Kidney epithelial cell (primary cell): Measurements from ENCODE around the gene LEMD1. TPM values are rescaled to one million over a fixed set of nuclear protein-coding genes. Genes with fewer than 3 reads are reported as not detected.

Experiments used
- DNase-seq: peaks from one replicate; pipeline ENCODE4 v3.0.0-alpha.2; 2010; ENCODE audit warnings: low read depth
- H3K27me3 ChIP-seq: 2 replicates; pipeline ENCODE4 v1.6.0; 2011; ENCODE audit warnings: low read length; ENCODE audit not compliant: control insufficient read depth, insufficient read depth
- H3K36me3 ChIP-seq: 2 replicates; pipeline ENCODE4 v1.5.1; 2011; ENCODE audit warnings: low read length; ENCODE audit not compliant: control insufficient read depth, insufficient read depth
- H3K4me3 ChIP-seq: 2 replicates; pipeline ENCODE4 v1.5.1; 2011; ENCODE audit warnings: low read depth, mild to moderate bottlenecking, control low read depth, low read length
- CTCF ChIP-seq: IDR thresholded peaks from 2 replicates; pipeline ENCODE4 v1.5.1; 2011; ENCODE audit warnings: mild to moderate bottlenecking, moderate library complexity, low read length, control low read depth, inconsistent platforms; ENCODE audit not compliant: insufficient read depth, poor library complexity, severe bottlenecking
- total RNA-seq: library from RNA; depleted of rRNA; stranded (reverse); fragments of >200 nt; gene quantifications from 2 replicates; pipeline ENCODE4 v1.2.3, GENCODE V29; 2015

LEMD1 gene
- total RNA-seq, 1 donor from 2014 or later: 5.1 TPM

- no peak for DNase-seq
These were observed 45.9 kb downstream of the LEMD1 start for GRCh38 chr1:205375835-205376545.

DNA sequence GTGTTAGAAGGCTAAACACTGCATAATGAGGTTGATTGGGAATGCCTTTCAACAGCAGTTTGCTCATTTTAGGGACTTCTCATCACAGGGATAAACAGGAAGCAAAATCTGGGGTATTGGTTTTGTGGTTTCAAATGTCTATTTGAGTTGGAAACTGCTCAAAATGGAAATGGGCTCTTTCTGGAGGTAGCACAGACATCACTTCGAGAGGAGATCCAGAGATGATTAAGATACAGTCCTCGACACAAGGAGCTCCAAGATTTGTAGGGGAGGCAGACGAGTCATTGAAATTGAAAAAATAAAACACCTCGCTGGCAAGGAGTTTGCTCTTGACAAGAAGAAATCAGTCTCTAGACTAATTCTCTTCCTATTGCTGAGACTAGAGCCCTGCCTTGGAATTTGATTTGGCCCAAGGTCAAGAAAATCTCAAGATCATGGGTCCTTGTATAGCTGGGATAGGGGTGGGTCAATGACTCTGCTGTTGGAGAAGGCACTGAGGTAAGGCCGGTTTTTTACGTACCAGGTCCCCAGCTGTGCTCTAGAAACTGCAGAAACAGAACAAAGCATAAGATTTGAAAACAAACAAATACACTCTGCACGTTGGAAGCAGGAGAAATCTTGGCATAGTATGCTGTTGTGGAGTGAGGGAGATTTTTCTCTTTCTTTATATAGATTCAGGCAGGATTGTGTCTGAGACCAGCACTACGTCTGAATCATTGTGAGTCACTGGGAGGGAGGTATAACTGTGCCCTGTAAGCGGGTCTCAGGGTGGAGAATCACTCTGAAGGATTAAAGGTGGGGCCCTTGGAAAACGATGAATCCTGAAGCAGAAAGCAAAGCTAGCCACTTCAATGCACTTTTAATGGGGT lies 47.4 kb downstream of the LEMD1 start:
- DNase-seq: peak; percentile 56
- Histone ChIP-seq H3K36me3 (no peaks in the 10 kb centered on the region), H3K4me3 (no peak overlapping the region), H3K27me3 (no peaks in the 10 kb centered on the region)
- TF ChIP-seq CTCF: no peak

More at GRCh38 chr1:205375835-205376545, 45.9 kb downstream of the LEMD1 start:
- Histone ChIP-seq H3K27me3 (no peaks in the 10 kb centered on the region), H3K36me3 (no peaks in the 10 kb centered on the region), H3K4me3 (no peak overlapping the region)
- TF ChIP-seq CTCF: no peak

GRCh38 chr1:205373798-205374175 lies 48.1 kb downstream of the LEMD1 start:
- Histone ChIP-seq H3K27me3 (no peaks in the 10 kb centered on the region), H3K36me3 (no peaks in the 10 kb centered on the region), H3K4me3 (no peak overlapping the region)
- no peak for DNase-seq
- TF ChIP-seq CTCF: no peak

DNA sequence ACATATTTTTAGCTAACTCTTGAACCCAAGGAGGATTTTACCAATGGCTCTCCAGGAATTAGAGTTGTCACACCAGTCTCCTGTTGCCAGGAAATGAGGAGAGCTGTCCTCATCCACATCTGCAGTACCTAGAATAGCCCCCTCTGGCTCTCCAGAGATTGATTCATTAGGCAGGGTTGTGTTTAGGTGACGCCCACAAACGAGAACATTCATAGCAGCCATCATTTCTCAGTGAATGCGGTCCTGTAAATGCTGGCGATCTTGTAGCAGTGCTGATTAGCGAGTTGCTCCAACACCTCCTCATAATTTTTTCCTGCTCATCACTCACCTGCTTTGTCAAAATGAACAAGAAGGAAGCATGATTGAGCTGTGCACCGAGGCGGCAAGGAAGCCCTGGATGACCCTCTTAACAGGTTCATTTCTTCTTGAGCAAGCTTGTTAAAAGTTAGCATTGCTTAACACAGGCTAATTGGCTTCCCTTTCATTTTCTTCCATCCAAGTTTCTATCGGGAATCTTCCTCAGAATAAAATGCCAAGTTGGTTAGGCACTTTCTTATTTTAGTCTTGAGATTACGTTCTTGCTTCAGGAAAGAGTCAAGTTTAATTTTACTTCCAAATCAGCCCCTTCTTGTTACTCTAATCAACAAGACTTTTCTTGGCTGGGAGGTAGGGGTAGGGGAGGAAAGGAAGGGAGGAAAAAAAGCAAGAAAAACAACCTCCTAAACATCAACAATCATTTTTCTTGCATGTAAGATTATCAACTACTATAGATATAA lies 48.6 kb downstream of the LEMD1 start:
- no peak for TF ChIP-seq CTCF
- H3K27me3 ChIP-seq: no peaks in the 10 kb centered on the region
- no peaks in the 10 kb centered on the region for H3K36me3 ChIP-seq
- no peak for DNase-seq
- no peak overlapping the region for H3K4me3 ChIP-seq

GRCh38 chr1:205371871-205372660 lies 49.8 kb downstream of the LEMD1 start:
- no peak for DNase-seq
- H3K27me3 ChIP-seq: no peaks in the 10 kb centered on the region
- no peak for TF ChIP-seq CTCF
- no peak overlapping the region for H3K4me3 ChIP-seq
- H3K36me3 ChIP-seq: no peaks in the 10 kb centered on the region
